Psoas muscle (tissue), 8 donors: ENCODE measurements around the gene RAD1. TPM values are rescaled to one million over a fixed set of nuclear protein-coding genes. Genes with fewer than 3 reads are reported as not detected.

Source experiments
- ATAC-seq, 4 donors: fragments of 200-7000 bp; cut with Tn5 transposase; one replicate each; pipeline ENCODE4 v1.9.1; 2020; ENCODE audit warnings: moderate library complexity in 3 of 4, mild to moderate bottlenecking in 2 of 4
- DNase-seq, 2 donors: peaks; one replicate each; pipeline ENCODE4 v3.0.0-alpha.2; 2020
- H3K27ac ChIP-seq: fragments of 200-600 bp; one replicate; pipeline ENCODE4 v1.8.0; 2022
- H3K27me3 ChIP-seq, 3 donors: fragments of 200-600 bp in 1 of 3; one replicate each; pipeline versions ENCODE4 v1.6.1 to v1.8.0; 2013 to 2022; ENCODE audit warnings: low read length in 2 of 3, mild to moderate bottlenecking in 2 of 3, moderate library complexity in 1 of 3; ENCODE audit not compliant: insufficient read depth in 3 of 3
- H3K36me3 ChIP-seq, 2 donors: fragments of 200-600 bp in 1 of 2; one replicate each; pipeline versions ENCODE4 v1.6.1 to v1.8.0; 2013 to 2022; ENCODE audit warnings: low read depth in 1 of 2, mild to moderate bottlenecking in 1 of 2, moderate library complexity in 1 of 2; ENCODE audit not compliant: insufficient read depth in 1 of 2
- H3K4me1 ChIP-seq: fragments of 200-600 bp; one replicate; pipeline ENCODE4 v1.8.0; 2022
- H3K4me3 ChIP-seq: fragments of 200-600 bp; one replicate; pipeline ENCODE4 v1.8.0; 2022; ENCODE audit warnings: mild to moderate bottlenecking
- H3K9me3 ChIP-seq: fragments of 200-600 bp; one replicate; pipeline ENCODE4 v1.8.0; 2022
- WGBS, 3 donors: extraction: QIAGEN DNeasy Blood & Tissue Kit; methylation state at CpG; one replicate each; pipeline versions ENCODE4 v1.1.6 to v1.1.7; 2013; 5-methylcytosine and 5-hydroxymethylcytosine counted together
- intact Hi-C, 2 donors: fragments of 100-400 bp; cut with DNase I; formaldehyde crosslinking; loops; one replicate each; pipeline versions ENCODE4 v1.11.0 to v1.14.2; 2022
- polyA plus RNA-seq, 3 donors: library from polyadenylated mRNA; stranded (reverse); fragments of 200-250 nt; gene quantifications; one replicate each; pipeline ENCODE4 v1.2.3, GENCODE V29; 2013
- total RNA-seq, 4 donors: library from RNA; stranded (reverse); fragmentation: NEBNext Ultra II Directional in 2 of 4; extraction: Animal tissue kit (Norgen Biotek cat#: 25700) in 2 of 4; gene quantifications; one replicate each; pipeline versions ENCODE4 v1.2.1 to v1.2.4, GENCODE V29; 2021 to 2023
- TF ChIP-seq, protein P1 (sequence below): fragments of 200-600 bp; IDR thresholded peaks from one replicate; pipeline ENCODE4 v1.8.0; 2022; ENCODE audit warnings: antibody characterized with exemption
- donor health status: healthy with polysubstance abuse.
- donor health status: DM: no; HTN: no; CAD: no; lungs with moderate emphysema.
- donor health status: Bipolar disorder and iron deficiency.
- donor health status: healthy.
- donor health status: DM: yes; HTN: yes; CAD: no.
- donor health status: DM: no; HTN: no; CAD: no.
- donor health status: DM: no; HTN: no; CAD: no.
- donor health status: DM: yes; HTN: yes; CAD: no.

The RAD1 gene
- total and polyA plus RNA-seq, 7 donors, result 15.8 to 43.1 (median 18.2) TPM

DNA sequence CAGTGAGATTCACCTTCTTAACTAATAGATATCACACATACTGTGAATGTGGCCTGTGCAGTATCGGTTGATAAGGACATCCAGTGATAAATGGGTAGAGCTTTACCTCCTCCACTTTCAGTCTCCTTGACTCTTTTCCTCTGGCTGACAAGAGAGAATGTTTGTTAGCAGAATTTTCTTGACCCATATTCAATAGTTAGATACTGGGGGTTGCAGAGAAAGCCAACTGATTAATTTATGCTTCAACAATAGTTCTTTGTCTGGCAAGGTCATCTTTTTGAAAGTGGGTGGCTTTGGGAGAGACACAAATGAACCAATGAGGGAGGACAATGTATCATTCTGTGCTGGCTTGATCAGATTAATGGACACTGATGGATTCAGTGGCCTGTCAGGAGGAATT lies 46.0 kb downstream of the RAD1 start:
- ATAC-seq, result no peak
- H3K4me1 ChIP-seq, result no peaks in the 10 kb centered on the region
- H3K4me3 ChIP-seq, result no peak overlapping the region
- no peaks in the 10 kb centered on the region for H3K36me3 ChIP-seq
- no peak overlapping the region for H3K27ac ChIP-seq
- H3K27me3 ChIP-seq, result no peaks in the 10 kb centered on the region
- intact Hi-C loops, result no loop called here
- WGBS, 3 donors, result 90 to 97% (median 91%) methylated on average over 1 of the region's 1 CpG
- no peak for DNase-seq
- TF ChIP-seq, protein P1, sequence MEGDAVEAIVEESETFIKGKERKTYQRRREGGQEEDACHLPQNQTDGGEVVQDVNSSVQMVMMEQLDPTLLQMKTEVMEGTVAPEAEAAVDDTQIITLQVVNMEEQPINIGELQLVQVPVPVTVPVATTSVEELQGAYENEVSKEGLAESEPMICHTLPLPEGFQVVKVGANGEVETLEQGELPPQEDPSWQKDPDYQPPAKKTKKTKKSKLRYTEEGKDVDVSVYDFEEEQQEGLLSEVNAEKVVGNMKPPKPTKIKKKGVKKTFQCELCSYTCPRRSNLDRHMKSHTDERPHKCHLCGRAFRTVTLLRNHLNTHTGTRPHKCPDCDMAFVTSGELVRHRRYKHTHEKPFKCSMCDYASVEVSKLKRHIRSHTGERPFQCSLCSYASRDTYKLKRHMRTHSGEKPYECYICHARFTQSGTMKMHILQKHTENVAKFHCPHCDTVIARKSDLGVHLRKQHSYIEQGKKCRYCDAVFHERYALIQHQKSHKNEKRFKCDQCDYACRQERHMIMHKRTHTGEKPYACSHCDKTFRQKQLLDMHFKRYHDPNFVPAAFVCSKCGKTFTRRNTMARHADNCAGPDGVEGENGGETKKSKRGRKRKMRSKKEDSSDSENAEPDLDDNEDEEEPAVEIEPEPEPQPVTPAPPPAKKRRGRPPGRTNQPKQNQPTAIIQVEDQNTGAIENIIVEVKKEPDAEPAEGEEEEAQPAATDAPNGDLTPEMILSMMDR, result no peak
- no peaks in the 10 kb centered on the region for H3K9me3 ChIP-seq

DNA sequence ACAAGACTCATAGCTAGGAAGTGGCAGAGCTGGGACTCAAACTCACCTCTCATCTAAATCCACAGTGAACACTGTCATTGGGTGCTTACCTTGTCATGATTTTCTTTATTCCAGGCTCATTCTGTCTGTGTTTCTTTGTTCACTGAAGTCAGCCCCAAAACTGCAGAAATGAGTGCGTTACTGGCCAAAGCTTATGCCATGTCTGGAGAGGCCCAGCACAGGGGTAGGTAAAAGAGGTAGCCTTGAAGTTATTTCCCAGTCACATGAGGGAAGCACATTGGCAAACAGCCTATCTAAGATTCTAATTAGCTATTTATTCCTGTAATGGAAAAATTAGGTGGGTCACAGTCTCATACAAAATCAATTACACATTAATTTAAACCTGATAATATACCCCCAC lies 46.5 kb downstream of the RAD1 start:
- no peaks in the 10 kb centered on the region for H3K27me3 ChIP-seq
- TF ChIP-seq, protein P1, result no peak
- H3K9me3 ChIP-seq, result no peaks in the 10 kb centered on the region
- H3K4me1 ChIP-seq, result no peaks in the 10 kb centered on the region
- H3K36me3 ChIP-seq, result no peaks in the 10 kb centered on the region
- H3K4me3 ChIP-seq, result no peak overlapping the region
- intact Hi-C loops, result no loop called here
- ATAC-seq, result no peak
- no peak for DNase-seq
- whole genome bisulfite sequencing, 3 donors, result 90 to 97% (median 97%) methylated on average over 1 of the region's 1 CpG
- no peak overlapping the region for H3K27ac ChIP-seq

DNA sequence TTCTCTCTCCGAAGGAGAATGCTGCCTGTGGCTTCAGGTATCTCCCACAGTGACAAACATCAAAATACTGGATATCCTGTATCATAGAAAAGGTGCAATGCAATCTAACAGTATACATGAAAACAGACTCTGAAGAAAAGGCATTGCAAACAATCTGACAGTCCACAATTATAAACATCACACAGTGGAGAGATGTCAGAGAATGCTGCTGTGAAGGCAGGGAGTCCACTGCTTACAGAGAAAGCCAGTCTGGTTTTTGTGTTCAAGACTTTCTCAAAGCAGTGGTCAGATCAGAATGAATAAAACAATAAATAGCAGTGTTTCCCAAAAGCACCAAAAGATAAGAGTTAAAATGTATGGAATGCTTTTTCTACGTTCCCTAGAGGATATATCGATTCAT lies 47.6 kb downstream of the RAD1 start:
- intact Hi-C loops, result no loop called here
- TF ChIP-seq, protein P1, result no peak
- no peaks in the 10 kb centered on the region for H3K9me3 ChIP-seq

DNA sequence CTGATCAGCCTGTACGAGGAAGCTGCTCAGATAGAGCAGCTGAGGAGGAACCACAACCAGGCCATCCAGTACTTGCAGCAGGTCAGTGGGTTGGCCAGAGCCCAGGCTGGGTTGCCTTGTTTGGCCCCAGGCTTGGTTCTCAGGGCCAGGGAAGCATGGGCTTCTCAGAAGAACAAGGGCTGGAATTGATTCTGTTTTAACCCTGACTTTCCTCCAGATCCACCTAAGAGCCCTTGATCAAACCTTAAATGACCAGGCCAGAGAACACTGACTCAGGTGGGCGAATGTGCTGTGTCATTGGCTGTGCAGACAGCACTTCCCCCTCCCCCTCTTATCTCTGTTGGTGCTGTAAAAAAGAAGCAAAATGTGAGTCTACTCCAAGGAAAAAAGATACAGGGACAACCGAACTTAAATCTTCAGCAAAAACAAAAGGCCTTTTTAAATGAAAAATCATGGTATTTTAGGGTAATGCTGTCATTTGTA lies 48.3 kb downstream of the RAD1 start:
- TF ChIP-seq, protein P1, result no peak
- Histone ChIP-seq H3K4me1 (no peaks in the 10 kb centered on the region), H3K36me3 (no peaks in the 10 kb centered on the region), H3K27ac (no peak overlapping the region), H3K27me3 (no peaks in the 10 kb centered on the region), H3K4me3 (no peak overlapping the region), H3K9me3 (no peaks in the 10 kb centered on the region)
- ATAC-seq, result no peak
- intact Hi-C loops, result no loop called here
- no peak for DNase-seq
- 69 to 83% (median 69%) methylated on average over 3 of the region's 3 CpGs for WGBS, 3 donors

More for the DNA sequence above, 47.6 kb downstream of the RAD1 start:
- WGBS, 3 donors, result 88 to 89% (median 88%) methylated on average over 3 of the region's 3 CpGs
- no peaks in the 10 kb centered on the region for H3K36me3 ChIP-seq
- ATAC-seq, result no peak
- H3K4me3 ChIP-seq, result no peak overlapping the region
- H3K4me1 ChIP-seq, result no peaks in the 10 kb centered on the region
- H3K27ac ChIP-seq, result no peak overlapping the region
- no peak for DNase-seq
- no peaks in the 10 kb centered on the region for H3K27me3 ChIP-seq

DNA sequence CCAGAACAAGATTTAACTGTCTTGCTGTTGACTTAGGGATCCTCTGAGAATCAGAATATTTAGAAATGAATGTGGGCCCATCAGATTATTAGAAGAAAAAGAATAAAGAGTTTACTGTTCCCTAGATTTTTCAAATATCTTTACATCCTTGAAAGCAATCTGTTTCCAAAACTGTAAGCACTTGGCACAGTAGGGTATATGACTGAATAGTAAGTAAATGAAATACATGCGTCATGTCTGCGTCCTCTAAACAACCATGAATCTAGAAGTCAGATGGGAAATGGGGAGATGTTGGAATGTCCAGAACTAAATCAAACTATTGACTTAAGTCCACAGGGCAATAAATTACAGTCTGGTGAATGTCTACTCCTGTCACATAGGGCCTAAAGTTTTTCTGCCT lies 50.2 kb downstream of the RAD1 start:
- DNase-seq, result no peak
- WGBS, 3 donors, result 74 to 82% (median 78%) methylated on average over 2 of the region's 2 CpGs
- H3K4me3 ChIP-seq, result no peak overlapping the region
- H3K27ac ChIP-seq, result no peak overlapping the region
- H3K27me3 ChIP-seq, result no peaks in the 10 kb centered on the region
- intact Hi-C loops, result no loop called here
- no peaks in the 10 kb centered on the region for H3K4me1 ChIP-seq
- H3K36me3 ChIP-seq, result no peaks in the 10 kb centered on the region
- H3K9me3 ChIP-seq, result no peaks in the 10 kb centered on the region
- no peak for ATAC-seq
- TF ChIP-seq, protein P1, result no peak
